ENCODE measurements around the gene TAS2R60. TPM values are rescaled to one million over a fixed set of nuclear protein-coding genes. Genes with fewer than 3 reads are reported as not detected.

TAS2R60 gene
- total RNA-seq, 1 donor from 2014 or later, result not detected

GRCh38 chr7:143444785-143445184, 1.5 kb downstream of the TAS2R60 start:
- intact Hi-C loops (cut with DNase I), result no loop called here
- H3K36me3 ChIP-seq, result no peaks in the 10 kb centered on the region
- no peaks in the 10 kb centered on the region for H3K27me3 ChIP-seq
- DNase-seq (ENCODE audit: low spot score in 2 of 2), result no peak
- TF ChIP-seq CTCF (IDR thresholded peaks at IDR 0.05), result no peak
- no peak overlapping the region for H3K27ac ChIP-seq
- H3K4me3 ChIP-seq, result no peak overlapping the region
- H3K9me3 ChIP-seq, result no peaks in the 10 kb centered on the region
- no peaks in the 10 kb centered on the region for H3K4me1 ChIP-seq

- H3K4me3 ChIP-seq, result no peak overlapping the region
These were observed 4.2 kb downstream of the TAS2R60 start for GRCh38 chr7:143447466-143447865.

GRCh38 chr7:143448429-143448828, 5.2 kb downstream of the TAS2R60 start:
- Histone ChIP-seq H3K9me3 (no peaks in the 10 kb centered on the region), H3K27me3 (no peaks in the 10 kb centered on the region), H3K4me3 (no peak overlapping the region), H3K27ac (no peak overlapping the region), H3K4me1 (no peaks in the 10 kb centered on the region), H3K36me3 (no peaks in the 10 kb centered on the region)
- no peak for DNase-seq (ENCODE audit: low spot score in 2 of 2)
- intact Hi-C loops (cut with DNase I), result no loop called here
- TF ChIP-seq CTCF (IDR thresholded peaks at IDR 0.05), result no peak

More at GRCh38 chr7:143447466-143447865, 4.2 kb downstream of the TAS2R60 start:
- no peaks in the 10 kb centered on the region for H3K36me3 ChIP-seq
- intact Hi-C loops (cut with DNase I), result no loop called here
- TF ChIP-seq CTCF (IDR thresholded peaks at IDR 0.05), result no peak
- no peaks in the 10 kb centered on the region for H3K9me3 ChIP-seq
- no peak overlapping the region for H3K27ac ChIP-seq
- no peaks in the 10 kb centered on the region for H3K27me3 ChIP-seq
- no peaks in the 10 kb centered on the region for H3K4me1 ChIP-seq
- DNase-seq (ENCODE audit: low spot score in 2 of 2), result no peak

- Histone ChIP-seq H3K4me3 (no peak overlapping the region), H3K4me1 (no peaks in the 10 kb centered on the region), H3K36me3 (no peaks in the 10 kb centered on the region), H3K27ac (no peak overlapping the region), H3K27me3 (no peaks in the 10 kb centered on the region), H3K9me3 (no peaks in the 10 kb centered on the region)
- no peak for DNase-seq (ENCODE audit: low spot score in 2 of 2)
- TF ChIP-seq CTCF (IDR thresholded peaks at IDR 0.05), result no peak
- intact Hi-C loops (cut with DNase I), result no loop called here
These were observed 6.5 kb downstream of the TAS2R60 start for GRCh38 chr7:143449793-143450192.

- no peak overlapping the region for H3K4me3 ChIP-seq
- no peak for TF ChIP-seq CTCF (IDR thresholded peaks at IDR 0.05)
- H3K4me1 ChIP-seq, result no peaks in the 10 kb centered on the region
- no peak for DNase-seq (ENCODE audit: low spot score in 2 of 2)
- no peak overlapping the region for H3K27ac ChIP-seq
- no peaks in the 10 kb centered on the region for H3K9me3 ChIP-seq
- intact Hi-C loops (cut with DNase I), result no loop called here
- H3K36me3 ChIP-seq, result no peaks in the 10 kb centered on the region
- no peaks in the 10 kb centered on the region for H3K27me3 ChIP-seq
These were observed 7.9 kb downstream of the TAS2R60 start for GRCh38 chr7:143451122-143451521.

GRCh38 chr7:143451746-143452145, 8.5 kb downstream of the TAS2R60 start:
- Histone ChIP-seq H3K27me3 (no peaks in the 10 kb centered on the region), H3K9me3 (no peaks in the 10 kb centered on the region), H3K36me3 (no peaks in the 10 kb centered on the region), H3K27ac (no peak overlapping the region), H3K4me1 (no peaks in the 10 kb centered on the region), H3K4me3 (no peak overlapping the region)
- intact Hi-C loops (cut with DNase I), result no loop called here
- TF ChIP-seq CTCF (IDR thresholded peaks at IDR 0.05), result no peak
- DNase-seq (ENCODE audit: low spot score in 2 of 2), result no peak
